Measurements from ENCODE around the gene MED13L.
A peak's percentile ranks its signal among the peaks of the same experiment; 100 is the strongest.
"Not testable (repeated sequence)": the region's sequence is repeated elsewhere in the genome, so short reads cannot be mapped to it uniquely, and the experiment has no call there.

The MED13L gene

GRCh38 chr12:116302166-116303058 is 24.9 kb upstream of the MED13L start:
- no peak for DNase-seq

- no peak for DNase-seq
These were observed 24.1 kb upstream of the MED13L start for GRCh38 chr12:116301621-116302020.

GRCh38 chr12:116299665-116300328 is 22.3 kb upstream of the MED13L start:
- DNase-seq = no peak

DNA sequence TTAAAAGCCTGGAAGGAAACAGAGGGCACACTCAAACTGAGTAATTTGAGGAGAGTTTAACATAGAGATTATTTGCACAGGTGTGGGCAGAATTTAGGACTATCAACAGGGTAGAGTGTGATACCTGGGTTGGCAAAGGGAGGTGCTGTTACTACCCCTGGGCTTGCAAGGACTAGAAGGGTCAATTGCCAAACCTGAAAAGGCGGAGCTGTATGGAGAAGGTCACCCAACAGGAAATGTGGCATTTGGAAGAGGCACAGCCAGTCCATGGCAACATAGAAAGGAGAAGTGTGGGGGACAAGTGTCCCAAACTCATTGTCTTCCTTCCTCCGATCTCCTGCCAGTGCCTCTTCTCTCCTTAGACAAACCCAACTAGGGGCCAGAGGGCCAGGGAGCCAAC is 21.6 kb upstream of the MED13L start:
- DNase-seq = no peak

DNA sequence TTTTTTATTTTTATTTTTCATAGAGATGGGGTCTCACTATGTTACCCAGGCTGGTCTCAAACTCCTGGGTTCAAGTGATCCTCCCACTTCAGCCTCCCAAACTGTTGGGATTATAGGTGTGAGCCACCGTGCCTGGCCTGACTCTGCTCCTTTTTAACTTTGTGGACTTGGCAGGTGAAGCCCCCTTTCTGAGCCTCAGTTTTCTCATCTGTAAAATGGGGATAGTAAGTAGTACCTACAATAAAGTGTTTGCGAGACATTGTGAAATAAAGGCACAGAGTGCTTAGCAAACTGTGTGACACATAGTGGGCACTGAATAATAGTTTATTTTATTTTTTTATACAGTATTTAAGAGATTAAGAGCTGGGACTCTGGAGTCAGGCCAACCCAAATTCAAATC is 21.1 kb upstream of the MED13L start:
- no peak for DNase-seq

DNA sequence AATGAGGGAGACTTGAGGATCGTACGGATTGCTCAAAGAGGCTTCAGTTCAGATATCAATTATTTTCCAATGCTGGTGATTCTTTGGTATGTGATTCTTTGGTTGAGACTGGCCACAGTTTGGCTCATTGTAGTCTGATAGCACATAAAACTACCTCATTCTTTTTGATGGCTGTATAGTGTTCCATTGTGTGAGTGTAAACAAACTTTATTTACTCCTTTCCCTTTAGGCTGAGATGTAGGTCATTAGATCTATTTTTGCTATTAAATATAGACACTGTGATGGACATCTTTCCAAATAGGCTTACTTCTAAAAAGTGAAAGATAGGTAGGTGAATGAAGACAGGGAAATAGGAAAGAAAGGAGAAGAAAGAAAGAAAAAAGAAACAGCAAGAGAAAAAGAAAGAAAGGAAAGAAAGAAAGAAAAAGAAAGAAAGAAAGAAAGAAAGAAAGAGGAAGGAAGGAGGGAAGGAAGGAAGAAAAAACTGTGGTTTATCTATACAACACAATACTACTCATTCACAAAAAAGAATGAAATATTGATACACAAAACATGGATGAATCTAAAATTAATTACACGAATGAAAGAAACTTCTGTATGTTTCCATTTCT is 19.8 kb upstream of the MED13L start:
- DNase-seq = no peak

DNA sequence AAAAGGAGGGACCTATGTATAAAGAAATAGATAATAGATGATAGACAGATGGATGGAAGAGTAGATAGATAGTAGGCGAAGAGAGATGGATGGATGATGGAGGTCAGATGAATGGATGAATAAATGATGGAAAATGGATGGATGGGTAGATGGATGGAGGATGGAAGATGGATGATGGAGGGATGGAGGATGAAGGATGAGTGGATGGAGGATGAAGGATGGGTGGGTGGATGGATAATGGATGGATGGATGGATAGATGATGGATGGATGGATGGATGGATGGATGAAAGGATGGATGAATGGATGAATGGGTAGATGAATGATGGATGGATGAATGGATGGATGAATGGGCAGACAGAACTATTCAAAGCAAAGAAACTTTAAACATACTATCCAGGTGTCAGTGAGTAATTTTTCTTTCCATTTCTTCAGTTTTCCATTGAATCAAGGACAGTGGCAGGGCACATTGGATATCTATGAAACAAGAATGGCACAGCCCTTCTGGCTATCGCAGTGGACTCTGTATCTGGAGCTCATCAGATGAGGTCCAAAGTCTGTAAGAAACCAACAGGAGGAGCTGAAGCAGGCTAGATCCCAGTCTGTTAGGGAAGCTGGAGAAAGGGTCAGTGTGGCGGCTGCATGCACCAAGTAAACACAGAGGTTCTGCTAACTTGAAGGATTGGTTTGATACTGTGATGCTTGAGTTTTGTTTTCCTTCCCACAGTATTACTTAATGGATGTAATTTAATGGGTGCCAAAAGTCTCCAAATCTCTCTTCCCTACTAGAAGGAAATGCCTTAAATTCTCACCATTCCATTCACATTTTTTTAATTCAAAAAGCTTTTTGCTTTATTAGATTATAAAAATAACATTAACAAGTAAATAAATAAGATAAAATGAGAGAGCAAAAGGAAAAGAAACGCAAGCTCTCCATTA is 18.1 kb upstream of the MED13L start:
- DNase-seq = no peak

DNA sequence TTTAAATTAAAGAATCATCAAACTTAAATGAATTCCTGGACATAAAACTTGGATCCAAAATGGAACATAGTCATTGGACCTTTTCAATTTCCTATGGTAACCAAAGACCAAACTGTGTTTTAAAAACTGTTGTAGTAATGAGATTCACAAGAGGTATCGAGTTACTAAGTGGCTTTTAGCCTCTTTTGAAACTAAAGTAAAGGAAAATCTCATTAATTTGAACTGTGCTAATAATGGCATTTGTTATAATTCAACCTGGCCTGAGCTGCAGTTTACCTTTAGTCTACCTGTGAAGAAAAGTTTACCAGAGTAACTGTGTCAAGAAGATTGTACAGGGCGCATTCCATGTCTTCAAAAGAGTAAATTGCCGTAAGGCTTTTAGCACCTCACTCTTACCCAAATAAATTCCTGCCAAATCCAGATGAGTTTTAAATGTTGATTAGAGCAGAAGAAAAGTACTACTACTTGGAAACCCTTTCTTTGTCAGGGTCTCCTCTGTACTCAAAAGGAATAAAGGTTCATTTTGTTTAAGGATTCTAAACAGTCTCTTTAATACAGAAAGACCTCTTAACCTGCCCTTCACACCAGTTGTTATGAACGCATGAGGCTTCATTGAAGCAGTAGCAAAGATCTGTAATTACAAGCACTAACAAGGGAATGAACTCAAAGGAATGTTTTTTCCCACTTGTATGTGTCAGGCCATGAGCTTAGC is 17.1 kb upstream of the MED13L start:
- no peak for DNase-seq

- DNase-seq = no peak
These were observed 16.4 kb upstream of the MED13L start for GRCh38 chr12:116293687-116294453.

GRCh38 chr12:116291218-116291617 is 13.7 kb upstream of the MED13L start:
- DNase-seq = no peak

DNA sequence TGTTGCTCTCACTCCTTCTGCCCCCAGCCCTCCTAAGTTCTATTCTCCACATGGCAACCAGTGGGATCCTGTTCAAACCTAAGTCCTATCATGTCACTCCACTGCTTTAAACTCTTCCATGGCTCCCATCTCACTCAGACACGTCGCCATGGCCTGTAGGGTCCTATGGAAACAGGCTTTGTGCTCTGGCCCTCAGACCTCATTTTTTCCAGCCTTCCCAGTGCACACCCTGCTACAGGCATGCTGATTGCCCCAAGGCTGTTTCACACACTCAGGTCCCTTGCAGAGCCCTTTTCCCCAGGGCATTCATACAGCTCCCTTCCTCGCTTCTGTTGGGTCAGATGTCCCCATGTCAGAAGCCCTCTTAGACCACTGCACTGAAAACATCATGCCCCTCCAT is 11.2 kb upstream of the MED13L start:
- DNase-seq = no peak

GRCh38 chr12:116287842-116288301 is 10.4 kb upstream of the MED13L start:
- DNase-seq = no peak

DNA sequence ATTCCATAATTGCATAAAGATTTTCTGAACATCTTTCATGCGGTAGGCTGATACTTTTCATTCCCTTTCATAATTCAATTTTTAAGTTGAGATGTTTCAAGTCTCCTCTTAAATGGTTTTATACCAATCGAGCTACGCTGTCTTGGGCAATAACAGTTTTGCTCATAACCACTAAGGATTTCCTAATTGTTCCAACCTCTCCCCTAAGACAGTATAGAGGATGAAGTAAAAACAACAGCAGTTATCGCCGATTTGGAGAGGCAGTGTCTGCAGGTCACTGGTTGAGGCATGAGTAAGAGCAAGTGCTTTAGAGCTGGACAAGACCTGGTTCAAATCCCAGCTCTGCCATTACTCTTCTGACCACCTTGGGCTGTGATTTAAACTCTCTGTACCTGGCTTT is 6.9 kb upstream of the MED13L start:
- DNase-seq = peak; percentile 35

GRCh38 chr12:116283881-116284280 is 6.4 kb upstream of the MED13L start:
- not testable (repeated sequence) for DNase-seq

DNA sequence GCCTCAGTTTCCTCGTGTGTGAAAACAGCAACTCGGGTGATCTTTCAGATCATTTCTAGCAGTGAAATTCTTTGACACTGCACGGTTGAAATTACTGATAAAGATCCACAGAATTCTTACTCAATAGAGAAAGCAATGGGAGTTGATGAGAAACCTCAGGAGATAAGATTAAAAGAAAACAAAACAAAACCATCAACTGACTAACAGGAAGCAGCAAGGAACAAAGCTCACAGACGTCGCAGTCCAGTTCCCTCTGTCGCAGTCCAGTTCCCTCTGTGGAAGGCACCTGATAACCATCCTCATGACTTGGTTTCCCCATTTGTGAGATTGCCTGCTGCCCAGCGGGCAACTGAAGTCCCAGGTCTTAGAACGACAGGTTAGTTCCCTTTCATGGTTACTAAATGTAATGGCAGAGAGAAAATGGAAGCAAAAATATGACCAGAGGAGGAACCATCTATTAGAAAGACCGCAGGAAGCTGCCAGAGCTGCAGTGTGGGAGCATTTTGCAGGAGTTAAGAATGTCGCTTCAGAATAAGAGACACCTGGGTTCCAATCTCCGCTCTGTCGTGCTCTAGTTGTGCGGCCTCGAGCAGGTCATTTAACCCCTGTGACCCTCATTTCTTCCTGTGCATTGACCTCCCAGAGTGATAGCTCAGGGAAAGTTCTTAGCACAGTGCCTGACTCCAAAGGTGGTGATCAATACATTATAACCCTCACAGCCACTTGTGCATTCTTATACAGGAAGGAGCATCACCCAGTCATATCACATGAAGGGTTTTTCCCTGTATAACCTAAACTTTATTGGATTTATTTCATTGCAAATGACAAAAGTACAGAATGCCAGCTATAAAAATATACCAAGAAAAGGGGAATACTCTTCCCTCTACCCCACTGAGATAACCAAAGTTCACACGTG is 5.1 kb upstream of the MED13L start:
- no peak for DNase-seq

- no peak for DNase-seq
These were observed 3.2 kb upstream of the MED13L start for GRCh38 chr12:116280595-116281290.

DNA sequence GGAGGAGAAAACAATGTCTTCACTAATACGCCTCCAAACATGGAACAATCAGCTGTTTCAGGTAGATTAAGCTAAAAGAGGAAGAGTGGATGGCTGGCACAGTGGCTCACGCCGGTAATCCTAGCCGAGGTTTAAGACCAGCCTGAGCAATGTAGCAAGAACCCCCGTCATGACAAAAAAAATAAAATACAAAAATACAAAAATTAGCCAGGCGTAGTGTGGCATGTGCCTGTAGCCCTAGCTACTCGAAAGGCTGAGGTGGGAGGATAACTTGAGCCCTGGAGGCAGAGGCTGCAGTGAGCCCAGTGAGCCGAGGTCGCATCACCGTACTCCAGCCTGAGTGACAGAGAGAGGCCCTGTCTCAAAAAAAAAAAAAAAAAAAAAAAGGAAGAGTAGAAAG is 1.2 kb upstream of the MED13L start:
- no peak for DNase-seq

- DNase-seq = no peak
These were observed 760 bp upstream of the MED13L start for GRCh38 chr12:116278279-116278626.

GRCh38 chr12:116276652-116277466 is 634 bp downstream of the MED13L start:
- DNase-seq = peak; percentile 64

All from CD4-positive, alpha-beta T cell treated with Interferon gamma for 1 hour (primary cell).